Activated T-helper 17 cell treated with anti-CD3 and anti-CD28 coated beads, Interleukin-2, amount 50 U/mL, for 72 hours (primary cell): ENCODE data around the gene PRIMA1. TPM values are rescaled to one million over a fixed set of nuclear protein-coding genes. Genes with fewer than 3 reads are reported as not detected.

Source experiments
- ATAC-seq: fragments of 150-1000 bp; cut with Tn5 transposase; replicated peaks from 2 replicates; pipeline ENCODE4 v1.10.0; 2021; ENCODE audit warnings: mild to moderate bottlenecking, moderate library complexity
- H3K27ac Mint-ChIP-seq: one replicate; pipeline ENCODE4 v1.8.0; 2022; ENCODE audit warnings: mixed read lengths
- H3K27me3 Mint-ChIP-seq: one replicate; pipeline ENCODE4 v1.8.0; 2022; ENCODE audit warnings: mixed read lengths
- H3K36me3 Mint-ChIP-seq: one replicate; pipeline ENCODE4 v1.8.0; 2022; ENCODE audit warnings: low read depth, mild to moderate bottlenecking, mixed read lengths
- H3K4me1 Mint-ChIP-seq: one replicate; pipeline ENCODE4 v1.8.0; 2022; ENCODE audit warnings: mixed read lengths
- H3K4me3 Mint-ChIP-seq: one replicate; pipeline ENCODE4 v1.8.0; 2022; ENCODE audit warnings: mild to moderate bottlenecking, mixed read lengths
- H3K9me3 Mint-ChIP-seq: one replicate; pipeline ENCODE4 v1.8.0; 2022; ENCODE audit warnings: mixed read lengths
- total RNA-seq, 2 donors: library from RNA; stranded (reverse); gene quantifications; one replicate each; pipeline ENCODE4 v1.2.3, GENCODE V29; 2022

Gene PRIMA1
- total RNA-seq, 2 donors from 2014 or later, result not detected

DNA sequence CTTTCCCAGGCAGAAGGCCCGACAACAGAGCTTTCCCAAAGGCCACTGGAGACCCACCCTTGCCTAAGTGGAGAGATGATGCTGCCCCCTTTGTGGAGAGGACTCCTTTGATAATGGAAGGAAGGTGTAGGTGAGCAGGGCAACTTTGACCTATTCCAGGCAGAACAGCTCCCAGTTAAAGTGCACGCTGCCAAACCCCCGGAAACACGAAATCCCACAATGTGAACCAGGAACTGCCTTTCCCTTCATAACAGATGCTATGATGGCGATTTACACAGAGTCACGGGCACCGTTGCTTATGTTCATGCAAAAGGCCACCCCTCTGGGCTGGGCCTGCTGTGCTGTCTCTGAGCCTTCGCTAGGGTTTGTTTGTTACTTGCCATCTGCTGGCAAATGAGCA, 34.6 kb downstream of the PRIMA1 start:
- Mint-ChIP-seq H3K4me3 (no peak overlapping the region), H3K36me3 (no peaks in the 10 kb centered on the region), H3K27me3 (peaks cover 4% of the 10 kb centered on the region), H3K27ac (no peak overlapping the region), H3K9me3 (no peaks in the 10 kb centered on the region), H3K4me1 (no peaks in the 10 kb centered on the region)
- ATAC-seq, result no peak

DNA sequence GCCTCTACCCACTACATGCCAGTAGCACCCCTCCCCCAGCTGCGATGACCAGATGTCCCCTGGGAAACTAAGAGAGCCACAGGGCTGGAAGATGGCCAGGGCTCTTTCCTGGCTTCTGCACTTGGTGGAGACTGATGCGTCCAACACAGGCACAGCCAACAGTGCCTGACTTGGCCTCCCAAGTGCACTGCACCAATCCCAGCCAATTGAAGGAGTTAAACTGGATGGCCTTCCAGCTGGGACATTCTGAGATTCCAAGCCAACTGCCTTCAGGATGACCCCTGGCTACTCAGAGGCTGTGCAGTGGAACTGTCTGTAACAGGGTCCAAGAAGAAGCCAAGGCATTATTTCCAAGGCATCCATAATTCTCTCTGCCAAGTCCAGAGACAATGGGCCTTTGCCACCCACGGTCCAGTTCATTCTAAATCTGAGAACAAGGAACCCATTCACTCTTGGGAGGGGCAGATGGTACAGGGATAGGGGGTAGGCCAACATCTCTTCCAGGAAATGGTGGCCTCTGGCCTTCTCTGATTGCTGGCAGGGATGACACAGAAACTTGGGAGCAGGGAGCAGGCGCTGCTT, 35.2 kb downstream of the PRIMA1 start:
- no peak for ATAC-seq
- H3K4me1 Mint-ChIP-seq, result no peaks in the 10 kb centered on the region
- no peak overlapping the region for H3K27ac Mint-ChIP-seq
- H3K36me3 Mint-ChIP-seq, result no peaks in the 10 kb centered on the region
- H3K4me3 Mint-ChIP-seq, result no peak overlapping the region
- H3K27me3 Mint-ChIP-seq, result peaks cover 4% of the 10 kb centered on the region
- H3K9me3 Mint-ChIP-seq, result no peaks in the 10 kb centered on the region

DNA sequence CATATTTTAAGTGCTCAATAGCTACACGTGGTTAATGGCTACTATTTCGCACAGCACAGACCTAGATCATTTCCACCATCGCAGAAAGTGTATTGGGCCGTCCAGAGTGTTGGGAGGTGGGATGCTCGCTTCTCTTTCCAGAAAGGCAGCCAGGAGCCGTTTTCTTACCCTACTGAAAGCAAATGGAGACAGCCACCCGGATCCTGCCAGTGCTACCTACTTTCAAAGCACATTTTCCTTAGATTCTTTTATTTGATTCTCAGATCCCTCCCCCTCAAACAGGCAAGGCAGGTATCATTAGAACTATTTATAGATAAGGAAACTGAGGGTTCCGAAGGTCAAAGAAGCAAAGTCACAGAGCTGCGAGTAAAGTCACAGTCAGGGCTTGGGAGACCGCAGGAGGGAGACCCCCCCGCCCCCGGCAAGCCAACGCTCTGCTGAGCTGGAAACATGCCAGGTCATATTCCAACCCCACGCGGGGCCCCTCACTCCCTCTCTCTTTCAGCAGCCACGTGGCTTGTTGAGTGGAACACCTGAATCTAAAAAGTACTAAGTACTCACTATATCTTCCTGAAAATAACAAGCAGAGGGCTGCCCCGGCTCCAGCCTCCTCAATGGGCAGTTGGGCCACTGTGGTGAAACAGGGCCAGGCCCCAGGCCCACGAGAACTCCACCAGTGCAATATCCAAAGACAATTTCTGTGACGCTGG, 36.2 kb downstream of the PRIMA1 start:
- Mint-ChIP-seq H3K4me3 (no peak overlapping the region), H3K9me3 (no peaks in the 10 kb centered on the region), H3K4me1 (no peaks in the 10 kb centered on the region), H3K27ac (no peak overlapping the region), H3K27me3 (peaks cover 4% of the 10 kb centered on the region), H3K36me3 (no peaks in the 10 kb centered on the region)
- no peak for ATAC-seq

DNA sequence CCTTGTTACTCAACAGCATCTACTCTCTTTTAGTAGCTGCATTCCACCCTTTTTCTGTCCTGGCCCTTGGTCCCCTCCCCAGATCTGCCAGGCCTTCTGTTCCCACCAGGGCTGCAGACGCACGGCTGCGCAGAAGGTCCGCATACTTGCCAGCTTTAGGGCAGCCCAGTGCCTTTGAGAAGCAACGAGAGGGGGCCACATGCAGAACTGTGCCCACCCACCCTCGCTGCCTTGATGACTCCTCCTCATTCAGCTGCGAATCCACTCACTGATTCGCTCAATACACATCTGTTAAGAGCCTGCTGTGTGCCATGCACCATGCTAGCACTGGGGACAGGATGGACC, 39.2 kb downstream of the PRIMA1 start:
- H3K36me3 Mint-ChIP-seq, result no peaks in the 10 kb centered on the region

DNA sequence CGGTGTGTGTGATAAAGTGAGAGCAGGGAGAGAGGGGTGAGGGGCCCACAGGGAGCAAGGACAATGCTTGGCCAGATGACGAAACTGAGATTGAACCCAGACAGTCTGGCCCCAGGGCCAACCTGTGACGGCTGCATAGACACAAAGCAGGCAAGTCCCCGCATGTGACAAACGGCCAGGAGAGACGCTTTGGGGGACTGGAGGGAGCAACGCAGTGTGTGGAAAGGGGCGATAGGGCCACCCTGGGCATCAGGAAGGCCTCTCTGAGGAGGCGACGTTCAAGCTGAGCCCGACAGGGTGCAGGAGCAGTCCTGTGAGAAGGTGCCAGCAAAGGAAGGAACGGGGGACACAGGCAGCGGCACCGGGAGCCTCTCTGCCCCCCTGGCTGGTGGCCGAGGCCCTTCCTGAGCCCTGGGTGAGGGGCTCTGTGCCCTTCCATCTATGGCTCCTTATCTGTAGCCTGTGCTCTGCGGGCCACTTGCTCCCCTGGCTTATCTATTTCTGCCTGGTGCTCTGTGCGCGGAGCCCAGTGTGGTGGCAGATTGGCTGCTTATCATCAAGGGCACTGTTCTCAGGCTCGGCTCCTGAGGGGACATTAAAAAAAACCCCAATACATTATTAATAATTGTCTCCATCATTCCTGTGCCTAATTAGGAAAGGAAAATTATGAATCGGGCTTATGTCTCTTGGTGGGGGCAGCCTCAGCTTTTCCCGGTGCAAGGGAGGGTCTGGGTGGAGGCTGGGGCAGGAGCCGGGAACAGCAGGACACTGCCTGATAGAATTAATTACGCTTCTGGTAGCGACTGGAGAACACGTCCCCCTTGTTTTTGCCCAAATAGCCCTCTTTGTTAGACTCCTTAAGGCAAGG, 39.8 kb downstream of the PRIMA1 start:
- Mint-ChIP-seq H3K27ac (no peak overlapping the region), H3K27me3 (peaks cover 8% of the 10 kb centered on the region), H3K36me3 (no peaks in the 10 kb centered on the region), H3K9me3 (no peaks in the 10 kb centered on the region), H3K4me1 (no peaks in the 10 kb centered on the region), H3K4me3 (no peak overlapping the region)
- ATAC-seq, result no peak

More for the DNA sequence above, 39.2 kb downstream of the PRIMA1 start:
- no peak for ATAC-seq
- Mint-ChIP-seq H3K4me3 (no peak overlapping the region), H3K27ac (no peak overlapping the region), H3K9me3 (no peaks in the 10 kb centered on the region), H3K4me1 (no peaks in the 10 kb centered on the region), H3K27me3 (peaks cover 8% of the 10 kb centered on the region)

DNA sequence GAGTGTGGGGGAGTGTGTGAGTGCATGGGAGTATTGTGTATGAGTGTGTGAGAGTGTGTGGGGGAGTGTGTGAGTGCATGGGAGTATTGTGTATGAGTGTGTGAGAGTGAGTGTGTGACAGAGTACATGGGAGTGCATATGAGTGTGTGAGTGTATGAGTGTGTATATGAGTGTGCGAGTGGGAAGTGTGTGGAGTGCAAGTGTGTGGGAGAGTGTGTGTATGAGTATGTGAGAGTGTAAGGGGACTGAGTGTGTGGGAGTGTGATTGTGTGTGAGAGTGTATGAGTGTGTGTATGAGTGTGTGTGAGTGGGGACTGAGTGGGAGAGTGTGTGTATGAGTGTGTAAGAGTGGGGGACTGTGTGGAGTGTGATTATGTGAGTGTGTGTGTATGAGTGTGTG, 40.7 kb downstream of the PRIMA1 start:
- no peaks in the 10 kb centered on the region for H3K4me1 Mint-ChIP-seq
- H3K4me3 Mint-ChIP-seq, result no peak overlapping the region
- ATAC-seq, result no peak
- no peaks in the 10 kb centered on the region for H3K36me3 Mint-ChIP-seq
- peaks cover 8% of the 10 kb centered on the region for H3K27me3 Mint-ChIP-seq
- no peaks in the 10 kb centered on the region for H3K9me3 Mint-ChIP-seq
- no peak overlapping the region for H3K27ac Mint-ChIP-seq

DNA sequence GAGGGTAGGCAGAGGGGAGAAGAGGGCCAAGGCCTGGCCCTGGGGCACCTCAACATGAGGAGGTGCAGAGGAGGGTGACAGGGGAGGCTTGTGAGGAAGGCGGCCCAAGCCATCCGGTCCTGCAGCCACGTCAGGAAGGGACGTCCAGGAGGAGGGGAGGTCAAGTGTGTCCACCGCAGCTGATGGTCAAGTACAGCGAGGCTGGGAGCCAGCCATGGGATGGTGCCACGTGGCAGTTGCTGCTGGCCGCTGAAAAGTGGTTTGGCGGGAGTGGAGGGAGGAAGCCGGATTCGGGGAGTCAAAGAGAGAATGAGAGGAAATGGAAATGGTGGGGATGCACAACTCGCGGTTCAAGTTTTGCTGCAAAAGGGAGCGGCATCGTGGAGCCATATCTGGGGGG, 41.2 kb downstream of the PRIMA1 start:
- Mint-ChIP-seq H3K9me3 (no peaks in the 10 kb centered on the region), H3K36me3 (no peaks in the 10 kb centered on the region), H3K4me1 (no peaks in the 10 kb centered on the region)

DNA sequence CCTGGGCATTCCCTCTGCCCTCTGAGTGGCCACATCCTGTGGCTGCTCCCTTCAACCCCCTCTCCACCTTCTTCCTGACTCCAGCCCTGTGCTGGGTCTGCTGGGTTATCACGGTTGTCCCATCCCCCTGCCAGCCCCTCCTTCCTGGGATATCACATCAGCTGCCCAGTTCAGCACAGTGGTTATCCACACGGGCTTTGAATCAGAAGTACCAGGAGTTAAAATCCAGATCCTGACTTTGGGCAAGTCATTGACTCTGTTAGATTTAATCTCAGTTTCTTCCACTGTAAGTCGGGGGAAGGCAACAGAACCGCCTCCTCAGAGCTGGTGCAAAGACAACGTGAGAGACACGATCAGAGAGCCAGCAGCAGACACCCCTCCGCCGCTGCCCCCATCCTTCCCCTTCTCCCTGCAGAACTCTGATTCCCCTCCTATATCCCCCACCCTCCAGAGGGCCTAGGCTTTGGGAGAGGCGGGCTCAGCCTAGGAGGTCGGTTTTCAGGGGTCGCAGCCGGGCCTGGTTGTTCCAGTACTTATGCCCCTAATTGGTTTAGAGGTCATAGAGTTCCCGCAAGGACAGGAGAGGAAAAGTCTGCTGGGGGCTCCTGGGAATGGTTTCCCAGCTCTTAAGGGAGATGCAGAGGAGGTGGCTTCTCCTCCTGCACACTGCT, 42.5 kb downstream of the PRIMA1 start:
- no peaks in the 10 kb centered on the region for H3K4me1 Mint-ChIP-seq
- no peaks in the 10 kb centered on the region for H3K9me3 Mint-ChIP-seq
- peaks cover 8% of the 10 kb centered on the region for H3K27me3 Mint-ChIP-seq
- H3K4me3 Mint-ChIP-seq, result no peak overlapping the region
- H3K27ac Mint-ChIP-seq, result no peak overlapping the region
- no peaks in the 10 kb centered on the region for H3K36me3 Mint-ChIP-seq
- no peak for ATAC-seq

More for the DNA sequence above, 41.2 kb downstream of the PRIMA1 start:
- no peak overlapping the region for H3K27ac Mint-ChIP-seq
- no peak overlapping the region for H3K4me3 Mint-ChIP-seq
- H3K27me3 Mint-ChIP-seq, result peaks cover 8% of the 10 kb centered on the region
- no peak for ATAC-seq

DNA sequence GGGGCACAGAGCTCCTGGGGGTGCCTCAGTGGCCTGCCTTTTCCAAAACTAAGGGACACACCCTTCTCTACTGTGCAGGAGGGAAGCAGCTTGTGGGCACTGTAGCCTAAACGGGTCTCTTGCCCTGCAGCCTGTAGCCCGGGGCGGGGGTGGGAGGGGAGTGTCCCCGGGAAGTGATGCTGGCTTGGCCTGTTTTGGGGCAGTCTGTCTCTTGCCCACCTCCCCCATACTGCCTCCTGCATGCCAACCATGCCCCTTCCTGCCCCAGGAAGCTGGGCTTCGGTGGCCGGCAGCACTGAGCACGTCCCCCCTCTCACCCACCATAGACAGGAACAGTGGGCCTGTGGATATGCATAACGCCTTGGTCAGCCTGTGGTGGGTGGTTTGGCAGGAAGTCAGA, 43.4 kb downstream of the PRIMA1 start:
- Mint-ChIP-seq H3K27ac (no peak overlapping the region), H3K9me3 (no peaks in the 10 kb centered on the region), H3K36me3 (no peaks in the 10 kb centered on the region), H3K27me3 (peaks cover 8% of the 10 kb centered on the region), H3K4me1 (no peaks in the 10 kb centered on the region), H3K4me3 (no peak overlapping the region)
- ATAC-seq, result no peak

DNA sequence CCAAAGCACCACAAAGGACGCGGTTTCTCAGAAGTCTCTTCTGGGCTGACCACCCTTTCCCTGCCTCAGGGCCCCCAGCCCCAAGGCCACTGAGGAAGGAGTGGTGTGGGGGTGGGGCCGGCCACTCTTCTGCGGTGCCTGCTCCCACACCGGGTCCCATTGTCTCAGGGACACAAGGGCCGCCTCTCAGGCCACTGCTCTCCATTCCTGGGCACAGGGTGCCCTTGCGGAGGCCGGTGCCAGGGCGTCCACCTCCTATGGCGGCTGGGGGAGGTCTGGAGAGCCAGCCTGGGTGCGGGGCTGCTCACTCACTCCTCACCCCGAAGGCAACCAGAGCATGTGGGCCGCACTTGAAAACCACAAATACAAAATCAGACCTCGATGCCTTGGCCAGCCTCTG, 44.1 kb downstream of the PRIMA1 start:
- H3K9me3 Mint-ChIP-seq, result no peaks in the 10 kb centered on the region
- no peaks in the 10 kb centered on the region for H3K4me1 Mint-ChIP-seq
- H3K36me3 Mint-ChIP-seq, result no peaks in the 10 kb centered on the region
- peaks cover 8% of the 10 kb centered on the region for H3K27me3 Mint-ChIP-seq
- H3K27ac Mint-ChIP-seq, result no peak overlapping the region
- ATAC-seq, result no peak
- H3K4me3 Mint-ChIP-seq, result no peak overlapping the region

DNA sequence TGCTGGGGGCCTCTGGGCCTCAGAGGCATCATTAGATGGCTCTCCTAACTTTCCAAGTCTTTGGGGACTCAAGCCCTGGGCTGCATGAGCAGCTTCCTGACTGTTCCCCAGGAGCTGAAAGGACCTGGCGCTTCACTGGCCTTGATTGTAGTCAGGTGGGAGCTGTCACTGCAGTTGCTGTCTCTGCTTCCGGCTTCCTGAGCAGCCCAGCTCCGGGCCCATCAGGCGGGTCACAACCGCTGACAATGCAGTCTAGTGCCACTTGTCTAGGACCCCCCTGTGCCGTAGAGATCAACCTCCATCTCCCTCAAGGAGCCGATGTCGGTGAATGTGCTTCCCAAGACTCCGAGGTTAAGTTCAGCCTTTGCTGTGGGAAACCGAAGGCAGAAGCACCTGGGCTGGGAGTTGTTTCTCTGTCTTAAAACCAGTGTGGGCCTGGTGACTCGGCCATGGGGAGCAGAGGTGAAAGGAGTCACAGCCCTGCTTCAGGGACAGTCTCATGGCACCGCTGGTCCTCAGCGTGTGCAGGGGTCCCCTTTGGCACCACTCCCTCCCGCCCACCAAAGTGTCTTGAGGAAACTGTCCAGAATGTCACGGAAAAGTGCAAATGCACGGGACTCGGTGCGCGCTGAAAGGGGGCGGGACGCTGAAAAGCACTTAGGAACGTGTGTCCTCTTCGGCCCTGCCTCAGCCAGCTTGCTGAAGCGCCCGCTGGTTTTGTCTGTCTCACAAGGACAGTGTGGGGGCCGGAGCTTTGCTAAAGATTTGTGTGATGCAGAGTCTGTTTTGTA, 44.8 kb downstream of the PRIMA1 start:
- Mint-ChIP-seq H3K4me3 (no peak overlapping the region), H3K27me3 (peaks cover 11% of the 10 kb centered on the region), H3K36me3 (no peaks in the 10 kb centered on the region), H3K4me1 (no peaks in the 10 kb centered on the region), H3K9me3 (no peaks in the 10 kb centered on the region), H3K27ac (no peak overlapping the region)
- ATAC-seq, result no peak

DNA sequence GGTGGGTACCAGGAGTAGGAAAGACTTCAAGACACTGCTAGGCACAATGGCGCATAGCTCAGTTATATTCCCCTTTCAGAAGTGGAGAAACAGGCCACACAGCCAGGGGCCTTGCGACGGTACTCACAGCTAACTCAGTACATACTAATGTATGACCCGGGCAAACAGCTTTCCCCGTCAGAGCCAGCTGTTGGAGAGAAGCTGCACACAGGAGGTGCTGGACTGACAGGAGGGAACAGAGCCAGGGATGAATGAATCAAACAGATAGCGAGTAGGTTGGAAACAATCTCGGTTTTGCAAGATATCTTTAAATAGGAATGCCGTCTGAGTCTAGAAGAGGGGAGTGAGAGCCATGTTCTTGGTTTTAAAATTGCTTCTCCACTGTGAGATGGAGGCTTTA, 45.5 kb downstream of the PRIMA1 start:
- Mint-ChIP-seq H3K4me3 (no peak overlapping the region), H3K9me3 (no peaks in the 10 kb centered on the region), H3K27me3 (peaks cover 17% of the 10 kb centered on the region), H3K27ac (no peak overlapping the region), H3K4me1 (no peaks in the 10 kb centered on the region), H3K36me3 (no peaks in the 10 kb centered on the region)
- no peak for ATAC-seq

DNA sequence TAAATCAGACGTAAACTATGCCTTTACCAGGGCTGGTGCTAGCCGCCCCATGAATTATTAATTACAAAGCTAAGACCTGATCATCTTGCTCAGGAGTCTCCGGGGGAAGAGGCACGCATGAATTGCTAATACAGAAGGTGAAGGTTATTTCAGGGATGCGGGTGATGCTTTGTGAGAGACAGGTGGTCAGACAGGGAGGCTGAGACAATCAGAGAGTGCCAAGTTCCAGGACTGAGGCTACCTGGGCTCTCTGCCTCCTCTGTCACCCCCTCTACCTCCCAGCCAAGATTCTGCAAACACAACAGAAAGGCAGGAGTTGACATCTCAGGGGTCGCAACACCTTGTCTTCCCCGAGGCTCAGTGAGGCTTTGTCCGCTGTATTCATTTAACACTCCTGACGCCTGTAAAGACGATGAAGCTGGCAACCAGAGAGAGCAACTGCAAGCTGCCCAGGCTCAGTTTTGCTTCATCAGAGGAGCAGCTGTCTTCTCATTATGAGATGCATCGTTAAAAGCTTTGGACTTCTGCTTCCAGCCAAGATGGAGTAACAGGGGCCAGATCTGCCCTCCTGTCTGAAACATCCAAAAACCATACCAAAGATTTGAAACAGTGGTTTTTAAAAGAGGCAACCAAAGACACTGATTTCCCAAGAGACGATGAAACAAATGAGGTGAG, 46.6 kb downstream of the PRIMA1 start:
- no peaks in the 10 kb centered on the region for H3K36me3 Mint-ChIP-seq
- H3K9me3 Mint-ChIP-seq, result no peaks in the 10 kb centered on the region
- H3K4me1 Mint-ChIP-seq, result no peaks in the 10 kb centered on the region
- no peak for ATAC-seq
- no peak overlapping the region for H3K27ac Mint-ChIP-seq
- no peak overlapping the region for H3K4me3 Mint-ChIP-seq
- H3K27me3 Mint-ChIP-seq, result peaks cover 16% of the 10 kb centered on the region
